Measurements from ENCODE around the gene MRPL53. TPM values are rescaled to one million over a fixed set of nuclear protein-coding genes. Genes with fewer than 3 reads are reported as not detected.

Gene MRPL53
- total and polyA plus RNA-seq, 2 of the 13 experiments (the other 11 are each of a cell fraction or from before 2014, with no cell fraction given): 34.3 to 51.9 TPM

DNA sequence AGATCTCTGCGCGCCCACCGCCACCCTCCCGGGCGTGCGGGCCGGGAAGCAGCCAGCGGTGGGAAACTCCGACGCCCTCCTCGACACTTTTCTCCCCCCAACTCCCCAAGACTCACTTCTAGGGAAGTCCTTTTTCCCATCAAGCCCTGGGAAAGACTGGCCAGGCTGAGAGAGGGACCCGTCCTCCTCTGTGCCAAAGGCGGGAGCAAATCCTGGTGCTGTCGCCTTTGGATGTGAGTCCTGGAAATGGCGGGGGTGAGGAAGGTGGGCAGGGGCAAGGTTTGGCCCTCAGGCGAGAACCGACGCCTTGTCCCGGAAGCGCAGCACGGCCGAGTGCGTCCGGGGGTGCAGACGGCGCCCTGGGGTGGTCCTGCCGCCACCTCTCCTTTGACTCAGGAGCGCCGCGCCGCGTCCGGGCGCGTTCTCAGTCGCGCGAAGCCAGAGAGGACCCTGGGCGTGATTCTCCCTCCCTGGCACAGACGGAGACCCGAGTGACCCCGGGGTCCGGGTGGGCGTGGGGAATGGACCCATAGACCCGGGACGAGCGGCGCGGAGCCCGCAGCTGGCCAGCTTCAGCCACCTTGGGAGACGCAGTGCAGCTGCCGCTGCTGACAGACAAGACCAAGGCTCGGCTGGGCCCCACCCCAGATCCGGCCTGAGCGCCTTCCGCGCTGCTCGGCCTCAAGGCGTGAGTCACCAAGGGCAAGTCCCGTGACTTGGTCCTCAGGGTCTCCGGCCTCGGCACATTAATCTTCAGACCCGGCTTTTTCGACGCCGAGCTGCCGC lies 30.4 kb upstream of the MRPL53 start (continued):
- TF ChIP-seq, protein P1, sequence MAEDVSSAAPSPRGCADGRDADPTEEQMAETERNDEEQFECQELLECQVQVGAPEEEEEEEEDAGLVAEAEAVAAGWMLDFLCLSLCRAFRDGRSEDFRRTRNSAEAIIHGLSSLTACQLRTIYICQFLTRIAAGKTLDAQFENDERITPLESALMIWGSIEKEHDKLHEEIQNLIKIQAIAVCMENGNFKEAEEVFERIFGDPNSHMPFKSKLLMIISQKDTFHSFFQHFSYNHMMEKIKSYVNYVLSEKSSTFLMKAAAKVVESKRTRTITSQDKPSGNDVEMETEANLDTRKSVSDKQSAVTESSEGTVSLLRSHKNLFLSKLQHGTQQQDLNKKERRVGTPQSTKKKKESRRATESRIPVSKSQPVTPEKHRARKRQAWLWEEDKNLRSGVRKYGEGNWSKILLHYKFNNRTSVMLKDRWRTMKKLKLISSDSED (CRISPR knock-in tag; IDR thresholded peaks at IDR 0.05): no peak
- no peak for TF ChIP-seq GTF2F1 (IDR thresholded peaks at IDR 0.05; ENCODE audit: low read length)
- TF ChIP-seq, protein P2, sequence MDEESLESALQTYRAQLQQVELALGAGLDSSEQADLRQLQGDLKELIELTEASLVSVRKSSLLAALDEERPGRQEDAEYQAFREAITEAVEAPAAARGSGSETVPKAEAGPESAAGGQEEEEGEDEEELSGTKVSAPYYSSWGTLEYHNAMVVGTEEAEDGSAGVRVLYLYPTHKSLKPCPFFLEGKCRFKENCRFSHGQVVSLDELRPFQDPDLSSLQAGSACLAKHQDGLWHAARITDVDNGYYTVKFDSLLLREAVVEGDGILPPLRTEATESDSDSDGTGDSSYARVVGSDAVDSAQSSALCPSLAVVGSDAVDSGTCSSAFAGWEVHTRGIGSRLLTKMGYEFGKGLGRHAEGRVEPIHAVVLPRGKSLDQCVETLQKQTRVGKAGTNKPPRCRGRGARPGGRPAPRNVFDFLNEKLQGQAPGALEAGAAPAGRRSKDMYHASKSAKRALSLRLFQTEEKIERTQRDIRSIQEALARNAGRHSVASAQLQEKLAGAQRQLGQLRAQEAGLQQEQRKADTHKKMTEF (CRISPR knock-in tag; IDR thresholded peaks at IDR 0.05): peak; percentile 57
- peak; percentile 75 for TF ChIP-seq KDM2A (CRISPR knock-in tag; IDR thresholded peaks at IDR 0.05; ENCODE audit: borderline replicate concordance, low read depth)
- TF ChIP-seq, protein P3, sequence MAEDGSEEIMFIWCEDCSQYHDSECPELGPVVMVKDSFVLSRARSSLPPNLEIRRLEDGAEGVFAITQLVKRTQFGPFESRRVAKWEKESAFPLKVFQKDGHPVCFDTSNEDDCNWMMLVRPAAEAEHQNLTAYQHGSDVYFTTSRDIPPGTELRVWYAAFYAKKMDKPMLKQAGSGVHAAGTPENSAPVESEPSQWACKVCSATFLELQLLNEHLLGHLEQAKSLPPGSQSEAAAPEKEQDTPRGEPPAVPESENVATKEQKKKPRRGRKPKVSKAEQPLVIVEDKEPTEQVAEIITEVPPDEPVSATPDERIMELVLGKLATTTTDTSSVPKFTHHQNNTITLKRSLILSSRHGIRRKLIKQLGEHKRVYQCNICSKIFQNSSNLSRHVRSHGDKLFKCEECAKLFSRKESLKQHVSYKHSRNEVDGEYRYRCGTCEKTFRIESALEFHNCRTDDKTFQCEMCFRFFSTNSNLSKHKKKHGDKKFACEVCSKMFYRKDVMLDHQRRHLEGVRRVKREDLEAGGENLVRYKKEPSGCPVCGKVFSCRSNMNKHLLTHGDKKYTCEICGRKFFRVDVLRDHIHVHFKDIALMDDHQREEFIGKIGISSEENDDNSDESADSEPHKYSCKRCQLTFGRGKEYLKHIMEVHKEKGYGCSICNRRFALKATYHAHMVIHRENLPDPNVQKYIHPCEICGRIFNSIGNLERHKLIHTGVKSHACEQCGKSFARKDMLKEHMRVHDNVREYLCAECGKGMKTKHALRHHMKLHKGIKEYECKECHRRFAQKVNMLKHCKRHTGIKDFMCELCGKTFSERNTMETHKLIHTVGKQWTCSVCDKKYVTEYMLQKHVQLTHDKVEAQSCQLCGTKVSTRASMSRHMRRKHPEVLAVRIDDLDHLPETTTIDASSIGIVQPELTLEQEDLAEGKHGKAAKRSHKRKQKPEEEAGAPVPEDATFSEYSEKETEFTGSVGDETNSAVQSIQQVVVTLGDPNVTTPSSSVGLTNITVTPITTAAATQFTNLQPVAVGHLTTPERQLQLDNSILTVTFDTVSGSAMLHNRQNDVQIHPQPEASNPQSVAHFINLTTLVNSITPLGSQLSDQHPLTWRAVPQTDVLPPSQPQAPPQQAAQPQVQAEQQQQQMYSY (CRISPR knock-in tag; IDR thresholded peaks at IDR 0.05): no peak; the same call in 1 of the 2 replicates
- TF ChIP-seq, protein P4, sequence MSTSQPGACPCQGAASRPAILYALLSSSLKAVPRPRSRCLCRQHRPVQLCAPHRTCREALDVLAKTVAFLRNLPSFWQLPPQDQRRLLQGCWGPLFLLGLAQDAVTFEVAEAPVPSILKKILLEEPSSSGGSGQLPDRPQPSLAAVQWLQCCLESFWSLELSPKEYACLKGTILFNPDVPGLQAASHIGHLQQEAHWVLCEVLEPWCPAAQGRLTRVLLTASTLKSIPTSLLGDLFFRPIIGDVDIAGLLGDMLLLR (CRISPR knock-in tag; IDR thresholded peaks at IDR 0.05): peak; percentile 71
- TF ChIP-seq, protein P5, sequence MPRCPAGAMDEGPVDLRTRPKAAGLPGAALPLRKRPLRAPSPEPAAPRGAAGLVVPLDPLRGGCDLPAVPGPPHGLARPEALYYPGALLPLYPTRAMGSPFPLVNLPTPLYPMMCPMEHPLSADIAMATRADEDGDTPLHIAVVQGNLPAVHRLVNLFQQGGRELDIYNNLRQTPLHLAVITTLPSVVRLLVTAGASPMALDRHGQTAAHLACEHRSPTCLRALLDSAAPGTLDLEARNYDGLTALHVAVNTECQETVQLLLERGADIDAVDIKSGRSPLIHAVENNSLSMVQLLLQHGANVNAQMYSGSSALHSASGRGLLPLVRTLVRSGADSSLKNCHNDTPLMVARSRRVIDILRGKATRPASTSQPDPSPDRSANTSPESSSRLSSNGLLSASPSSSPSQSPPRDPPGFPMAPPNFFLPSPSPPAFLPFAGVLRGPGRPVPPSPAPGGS (CRISPR knock-in tag; IDR thresholded peaks at IDR 0.05): no peak
- peak; percentile 41; the same call in 1 of the 2 replicates for TF ChIP-seq ELF3 (CRISPR knock-in tag; IDR thresholded peaks at IDR 0.05)
- TF ChIP-seq NRL (CRISPR knock-in tag; IDR thresholded peaks at IDR 0.05; ENCODE audit: borderline replicate concordance): peak; percentile 84
- no peak for TF ChIP-seq ZNF230 (CRISPR knock-in tag; IDR thresholded peaks at IDR 0.05)
- TF ChIP-seq KLF12 (CRISPR knock-in tag; IDR thresholded peaks at IDR 0.05; ENCODE audit: borderline replicate concordance): no peak
- TF ChIP-seq ZSCAN31 (CRISPR knock-in tag; IDR thresholded peaks at IDR 0.05; ENCODE audit: low read depth): peak; percentile 88; the same call in 1 of the 2 replicates
- TF ChIP-seq, protein P6, sequence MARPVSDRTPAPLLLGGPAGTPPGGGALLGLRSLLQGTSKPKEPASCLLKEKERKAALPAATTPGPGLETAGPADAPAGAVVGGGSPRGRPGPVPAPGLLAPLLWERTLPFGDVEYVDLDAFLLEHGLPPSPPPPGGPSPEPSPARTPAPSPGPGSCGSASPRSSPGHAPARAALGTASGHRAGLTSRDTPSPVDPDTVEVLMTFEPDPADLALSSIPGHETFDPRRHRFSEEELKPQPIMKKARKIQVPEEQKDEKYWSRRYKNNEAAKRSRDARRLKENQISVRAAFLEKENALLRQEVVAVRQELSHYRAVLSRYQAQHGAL (CRISPR knock-in tag; IDR thresholded peaks at IDR 0.05; ENCODE audit: not compliant biosample characterization): peak; percentile 25
- peak; percentile 89; the same call in 1 of the 2 replicates for TF ChIP-seq ZFP82 (CRISPR knock-in tag; IDR thresholded peaks at IDR 0.05; ENCODE audit: borderline replicate concordance)
- no peak for TF ChIP-seq ZBTB21 (CRISPR knock-in tag; IDR thresholded peaks at IDR 0.05)
- TF ChIP-seq TP53 (CRISPR knock-in tag; conservative IDR thresholded peaks at IDR 0.05): peak; percentile 69; the same call in 1 of the 2 replicates
- TF ChIP-seq ZNF205 (CRISPR knock-in tag; IDR thresholded peaks at IDR 0.05): no peak; the same call in 1 of the 2 replicates
- no peak for TF ChIP-seq IKZF1 (IDR thresholded peaks at IDR 0.05)
- TF ChIP-seq, protein P7, sequence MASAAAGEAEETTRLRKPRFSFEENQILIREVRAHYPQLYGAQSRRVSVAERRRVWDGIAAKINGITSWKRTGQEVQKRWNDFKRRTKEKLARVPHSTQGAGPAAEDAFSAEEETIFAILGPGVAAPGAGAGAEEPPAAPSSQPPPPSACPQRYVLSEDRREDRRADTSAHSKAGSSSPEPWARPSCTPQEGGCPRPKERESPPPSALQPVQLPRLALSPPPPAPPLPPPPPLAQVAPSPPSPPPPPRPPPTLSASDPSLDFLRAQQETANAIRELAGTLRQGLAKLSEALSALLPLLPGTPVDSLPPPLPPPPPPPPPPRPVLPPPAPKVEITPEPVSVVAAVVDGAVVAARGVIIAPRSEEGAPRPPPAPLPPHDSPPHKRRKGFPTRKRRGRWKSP (CRISPR knock-in tag; IDR thresholded peaks at IDR 0.05): peak; percentile 94

Data from HepG2 (cell line).